ENCODE results near the gene NAV3. TPM values are rescaled to one million over a fixed set of nuclear protein-coding genes. Genes with fewer than 3 reads are reported as not detected.

Gene NAV3
- total and polyA plus RNA-seq, 2 experiments from 2014 or later, result 4.0 to 12.0 TPM

GRCh38 chr12:77786675-77787074 lies 44.0 kb upstream of the NAV3 start (continued):
- TF ChIP-seq EZH2 (IDR thresholded peaks at IDR 0.05; ENCODE audit: low read depth, unreplicated experiment), result no peak
- TF ChIP-seq JUNB (IDR thresholded peaks at IDR 0.05; ENCODE audit: unreplicated experiment), result no peak
- no peak for TF ChIP-seq NANOG (IDR thresholded peaks at IDR 0.05; ENCODE audit: borderline replicate concordance)

- Histone ChIP-seq H3K4me2 (peak overlapping the region; percentile 34), H3K4me3 (no peak overlapping the region), H3K36me3 (ENCODE audit: insufficient read depth) (no peaks in the 10 kb centered on the region), H3K79me2 (replicated peaks; ENCODE audit: insufficient read depth) (no peaks in the 10 kb centered on the region), H3K27me3 (ENCODE audit: insufficient read depth) (no peaks in the 10 kb centered on the region), H3K9me2 (ENCODE audit: insufficient read depth) (no peaks in the 10 kb centered on the region), H3K27ac (ENCODE audit: low read depth) (peak overlapping the region; percentile 48), H3K4me1 (ENCODE audit: insufficient read depth) (peaks cover 16% of the 10 kb centered on the region), H4K20me1 (replicated peaks; ENCODE audit: insufficient read depth) (no peaks in the 10 kb centered on the region), H2AFZ (no peak overlapping the region), H3F3A (replicated peaks; ENCODE audit: low read depth) (no peaks in the 10 kb centered on the region)
- Mint-ChIP-seq H3K4me1 (peaks cover 14% of the 10 kb centered on the region), H3K36me3 (ENCODE audit: low read depth) (no peaks in the 10 kb centered on the region), H3K9me3 (no peaks in the 10 kb centered on the region), H3K4me3 (no peak overlapping the region), H3K27ac (peak overlapping the region; percentile 7; the same call in 1 of the 2 replicates), H3K27me3 (ENCODE audit: insufficient read depth, low read depth, poor library complexity) (no peaks in the 10 kb centered on the region)
- TF ChIP-seq ZNF114 (CRISPR knock-in tag; IDR thresholded peaks at IDR 0.05) (no peak), CREB1 (CRISPR knock-in tag; IDR thresholded peaks at IDR 0.05; ENCODE audit: low read depth) (no peak), ZNF462 (CRISPR knock-in tag; IDR thresholded peaks at IDR 0.05) (peak; percentile 79)
- DNase-seq (ENCODE audit: low spot score) (peak; percentile 43), ATAC-seq (peak; percentile 44; the same call in 2 of the 3 replicates)
Observed at GRCh38 chr12:77788231-77789168, 42.2 kb upstream of the NAV3 start.
